SIG-M5 (cell line): Measurements from ENCODE around the gene TMEM272.

Experiments
- DNase-seq: peaks from one replicate; lab custom pipeline; 2025; lab: John Stamatoyannopoulos, UW

TMEM272 gene

DNA sequence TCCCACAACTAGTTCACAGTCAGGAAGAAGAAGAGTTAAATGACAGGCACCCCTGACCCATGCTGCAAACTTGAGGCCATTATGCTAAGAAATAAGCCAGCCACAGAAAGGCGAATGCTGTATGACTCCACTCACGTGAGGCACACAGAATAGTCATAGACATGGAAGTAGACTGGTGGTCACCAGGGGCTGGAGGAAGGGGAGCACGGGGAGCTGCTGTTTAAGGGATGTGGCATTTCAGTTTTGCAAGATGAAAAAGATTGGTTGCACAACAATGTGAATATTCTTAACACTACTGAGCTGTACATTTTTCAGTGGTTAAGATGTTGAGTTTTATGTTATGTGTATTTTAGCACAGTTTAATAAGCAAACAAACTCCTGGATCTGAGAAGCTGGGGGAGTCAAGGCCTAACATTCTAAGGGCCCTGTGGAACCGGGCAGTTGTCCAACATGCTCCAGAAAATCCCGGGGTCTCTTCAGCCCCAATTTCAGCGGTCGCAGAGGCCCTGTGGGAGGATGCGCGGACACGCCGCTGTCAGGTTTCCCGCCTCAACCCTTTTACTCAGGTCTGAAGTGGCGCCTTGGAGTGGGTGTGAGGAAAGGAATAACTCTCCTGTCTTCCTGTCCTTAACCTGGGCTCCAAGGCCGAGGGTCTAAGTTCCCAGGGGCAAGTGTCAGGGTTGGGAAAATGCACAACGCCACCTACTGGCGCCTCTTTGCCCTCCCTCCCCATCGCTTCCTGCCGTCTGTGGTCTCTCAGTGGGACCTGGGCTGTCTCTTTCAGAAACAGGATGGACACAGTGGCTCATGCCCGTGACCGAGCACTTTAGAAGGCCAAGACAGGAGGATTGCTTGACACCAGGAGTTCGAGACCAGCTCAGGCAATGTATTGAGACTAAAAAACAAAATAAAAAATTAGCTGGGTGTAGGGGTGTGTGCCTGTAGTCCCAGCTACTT is 4.4 kb upstream of the TMEM272 start:
- DNase-seq, result no peak

- no peak for DNase-seq
These were observed 3.7 kb upstream of the TMEM272 start for GRCh38 chr13:51848674-51849073.

GRCh38 chr13:51846756-51847155 is 1.8 kb upstream of the TMEM272 start:
- no peak for DNase-seq

- no peak for DNase-seq
These were observed 769 bp upstream of the TMEM272 start for GRCh38 chr13:51845574-51846318.

DNA sequence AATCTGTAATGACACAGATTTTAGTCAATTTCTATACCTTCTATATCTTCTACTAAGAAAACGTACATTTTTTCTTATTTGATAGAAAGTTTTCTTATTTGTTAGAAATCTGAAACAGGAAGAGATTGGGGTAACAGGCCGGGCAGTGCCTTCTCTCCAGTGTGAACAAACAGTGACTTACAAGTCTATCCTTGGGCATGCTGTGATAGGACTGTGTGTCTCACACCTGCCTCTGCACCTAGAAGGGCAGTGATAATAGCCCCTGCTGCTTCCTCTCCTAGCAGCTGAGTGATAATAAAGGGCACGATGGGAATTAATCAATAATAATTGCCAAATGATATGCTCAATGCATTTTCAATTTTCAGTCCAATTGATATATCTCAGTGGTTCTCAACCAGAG is 1.4 kb downstream of the TMEM272 start:
- no peak for DNase-seq

GRCh38 chr13:51841732-51842131 is 3.2 kb downstream of the TMEM272 start:
- DNase-seq, result no peak

GRCh38 chr13:51840917-51841316 is 4.1 kb downstream of the TMEM272 start:
- no peak for DNase-seq

DNA sequence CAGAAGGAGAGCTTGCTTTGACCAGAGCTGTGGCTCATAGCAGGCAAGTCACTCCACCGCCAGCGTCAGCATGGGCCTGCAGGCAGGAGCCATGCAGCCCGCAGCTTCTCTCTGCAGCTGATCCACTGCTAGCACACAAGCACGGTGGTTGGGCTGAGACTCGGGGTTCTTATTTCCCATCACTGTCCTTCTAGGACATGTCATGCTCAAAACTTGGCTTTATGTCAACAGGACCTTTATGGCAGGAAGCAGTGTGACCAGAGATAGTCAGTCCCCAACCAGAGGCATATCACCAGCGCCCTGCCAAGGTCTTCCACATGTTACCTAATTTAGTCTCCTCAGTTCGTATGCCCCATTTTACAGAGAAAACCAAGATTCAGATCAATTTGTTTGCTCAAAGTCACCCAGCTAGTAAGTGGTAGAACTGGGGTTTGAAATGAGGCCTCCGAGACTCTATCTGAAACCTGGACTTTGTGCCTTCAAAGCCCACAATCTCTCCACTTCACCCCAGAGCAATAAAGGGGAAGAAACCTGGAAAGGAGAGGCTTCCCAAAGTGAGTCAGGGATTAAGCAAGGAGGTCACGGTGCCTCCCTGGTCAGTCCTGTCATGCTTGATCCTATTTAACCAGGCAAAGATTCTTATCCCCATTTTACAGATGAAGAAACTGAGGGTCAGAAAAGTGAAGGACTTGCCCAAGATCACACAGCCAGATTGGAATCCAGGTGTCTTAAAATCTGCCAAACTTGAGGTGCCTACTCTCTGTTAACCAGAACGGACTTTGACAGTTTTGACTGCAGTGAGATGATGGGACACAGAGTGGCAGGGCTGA is 5.1 kb downstream of the TMEM272 start:
- DNase-seq, result no peak

DNA sequence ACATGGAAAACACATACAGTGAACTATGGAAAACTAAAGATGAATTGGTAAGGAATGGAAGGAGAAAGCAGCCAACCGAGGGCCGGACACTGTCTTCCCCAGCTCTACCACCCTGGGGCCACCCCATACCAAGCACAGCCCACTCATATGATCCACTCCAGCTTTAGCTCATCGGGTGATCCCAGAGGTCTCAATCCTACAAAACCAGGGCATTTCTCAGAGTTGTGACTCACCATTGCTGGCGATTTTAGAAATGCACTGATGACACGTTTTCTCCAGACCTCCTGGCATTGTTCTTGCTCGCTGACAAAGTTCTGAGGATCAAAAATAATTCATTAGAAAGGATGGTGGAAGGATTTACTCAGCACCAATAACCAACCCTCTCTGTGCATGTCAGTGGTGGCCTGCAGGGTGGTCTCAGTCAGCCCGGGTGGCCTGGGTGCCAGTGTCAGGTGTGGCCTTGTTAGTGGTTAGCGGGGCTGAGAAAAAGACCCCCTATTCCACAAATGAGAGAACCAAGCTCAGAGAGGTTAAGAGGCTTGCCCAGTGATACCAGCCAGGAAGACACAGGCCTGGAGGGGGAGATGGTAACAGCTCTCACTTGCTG is 6.6 kb downstream of the TMEM272 start:
- DNase-seq, result no peak

GRCh38 chr13:51837016-51837415 is 8.0 kb downstream of the TMEM272 start:
- no peak for DNase-seq

GRCh38 chr13:51834581-51835171 is 10.3 kb downstream of the TMEM272 start:
- no peak for DNase-seq

- DNase-seq, result no peak
These were observed 11.0 kb downstream of the TMEM272 start for GRCh38 chr13:51833980-51834379.

DNA sequence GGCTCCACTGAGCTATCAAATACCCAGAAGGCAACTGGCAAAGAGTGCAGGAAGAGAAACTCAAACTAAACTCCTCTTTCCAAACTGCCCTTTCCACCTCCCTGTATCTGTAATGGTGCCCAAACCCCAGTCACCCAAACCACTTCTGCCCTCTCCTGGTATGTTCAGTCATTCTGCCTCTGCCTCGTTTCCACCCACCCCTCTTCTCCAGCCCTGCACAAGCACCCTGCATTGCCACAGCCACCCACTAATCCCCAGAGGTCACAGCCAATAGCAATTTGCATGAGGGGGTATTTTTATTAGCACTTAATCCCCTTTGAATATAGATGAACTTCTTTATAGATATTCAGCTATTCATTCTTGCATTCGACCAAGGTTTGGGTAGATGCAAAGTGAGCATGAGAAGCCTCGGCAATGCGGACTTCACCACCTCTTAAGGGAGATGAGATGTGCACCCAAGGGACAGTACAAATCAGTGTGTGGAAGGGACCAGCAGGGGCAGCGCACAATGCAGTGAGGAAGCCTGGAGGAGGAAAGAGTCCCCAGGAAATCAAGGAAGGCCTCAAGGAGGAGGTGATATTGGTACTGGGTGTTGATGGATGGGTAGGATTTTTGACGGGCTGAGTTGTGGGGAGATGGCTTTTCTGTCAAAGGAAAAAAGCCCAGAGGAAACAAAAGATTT is 12.4 kb downstream of the TMEM272 start:
- DNase-seq, result no peak

GRCh38 chr13:51831519-51831918 is 13.5 kb downstream of the TMEM272 start:
- no peak for DNase-seq

GRCh38 chr13:51829568-51829899 is 15.4 kb downstream of the TMEM272 start:
- DNase-seq, result no peak

DNA sequence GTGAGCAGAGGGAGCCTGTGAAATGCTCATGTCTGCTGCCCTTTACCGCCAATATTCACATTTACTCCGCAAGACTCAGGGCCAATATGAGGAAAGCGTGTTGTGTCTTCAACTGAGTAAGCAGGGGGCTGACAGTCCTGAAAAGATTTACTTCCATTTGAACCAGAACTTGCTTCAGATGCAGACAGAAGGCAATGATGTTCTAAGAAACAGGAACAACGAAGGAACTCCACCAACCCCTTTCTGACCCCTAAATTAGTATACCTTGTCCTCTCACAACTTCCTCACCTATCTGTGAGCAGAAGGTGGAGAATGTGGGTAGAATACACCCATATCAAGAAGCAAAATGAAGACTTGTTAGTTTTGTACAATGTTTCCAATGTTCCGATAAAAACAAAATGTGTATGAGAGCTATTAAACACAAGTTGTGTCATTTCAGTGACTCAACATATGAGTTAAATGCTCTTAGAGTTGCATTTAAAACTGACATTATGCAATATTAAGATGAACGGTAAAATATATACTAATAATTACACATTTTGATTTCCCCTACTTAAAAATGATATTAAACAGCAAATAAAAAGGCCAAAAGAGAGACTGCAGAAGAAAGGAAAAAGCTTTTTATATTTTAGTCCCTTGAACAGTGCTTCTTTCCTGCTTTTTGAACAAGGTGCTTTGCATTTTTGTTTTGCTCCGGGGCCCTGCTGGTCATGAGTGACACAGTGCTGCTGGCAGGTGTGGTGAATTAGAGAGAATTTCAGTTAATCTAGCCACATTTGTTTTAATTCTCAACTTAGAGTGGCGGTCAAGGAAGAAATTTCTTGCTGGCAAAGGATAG is 16.0 kb downstream of the TMEM272 start:
- DNase-seq, result no peak

- peak; percentile 74 for DNase-seq
These were observed 17.7 kb downstream of the TMEM272 start for GRCh38 chr13:51827254-51827653.

DNA sequence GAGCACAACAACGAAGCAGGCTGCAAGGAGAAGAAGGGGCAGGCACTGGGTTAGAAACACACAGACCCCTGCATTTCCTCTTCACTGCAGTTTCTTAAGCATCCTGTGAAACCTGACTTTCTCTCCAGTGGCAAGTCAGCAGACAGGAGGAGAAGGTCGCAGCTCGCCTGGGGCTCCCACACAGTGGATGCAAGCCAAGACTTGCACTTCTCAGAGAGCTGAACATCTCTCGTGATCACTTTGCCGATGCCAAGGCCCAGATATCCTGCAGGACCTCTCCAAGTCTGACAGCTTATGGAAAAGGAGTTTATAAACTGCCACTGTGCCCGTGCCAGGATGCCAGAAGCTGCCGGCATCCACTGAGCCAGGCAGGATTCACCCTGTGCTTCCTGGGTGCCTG is 18.4 kb downstream of the TMEM272 start:
- DNase-seq, result no peak

GRCh38 chr13:51825681-51826254 is 19.2 kb downstream of the TMEM272 start:
- DNase-seq, result no peak

- DNase-seq, result peak; percentile 90
These were observed 19.8 kb downstream of the TMEM272 start for GRCh38 chr13:51825165-51825592.
